K562 (cell line): Measurements from ENCODE around the gene TMEM81. TPM values are rescaled to one million over a fixed set of nuclear protein-coding genes. Genes with fewer than 3 reads are reported as not detected.

Experiments used
- ATAC-seq: fragments of 200-7000 bp; cut with Tn5 transposase; 3 replicates; pipeline ENCODE4 v1.9.1; 2020; ENCODE audit warnings: moderate library complexity
- BruUV-seq: library from RNA; stranded (reverse); fragments of 400-500 nt; replicated peaks from 2 replicates; lab custom pipeline; 2021; lab: Mats Ljungman, UMichigan
- CTCF ChIA-PET: fragments of 300-600 bp; formaldehyde crosslinking; extraction: SDS; loops from one replicate; lab custom pipeline; 2021; ENCODE audit warnings: low intra/inter-chr PET ratio; lab: Yijun Ruan, JAX
- POLR2A ChIA-PET: fragments of 300-600, 350-650 bp; sonication (Branson Sonifier 250); formaldehyde crosslinking; extraction: SDS; loops from one replicate; lab custom pipeline; 2021; ENCODE audit warnings: antibody characterized with exemption, inconsistent platforms; lab: Yijun Ruan, JAX
- DNase-seq, 4 experiments: peaks; one replicate each; pipeline versions ENCODE4 v3.0.0 to v3.0.0-alpha.2; 2011 to 2018; ENCODE audit warnings: low spot score in 3 of 4, mixed read lengths in 3 of 4; ENCODE audit errors: extremely low read depth in 1 of 4
- FAIRE-seq: peaks from 2 replicates; lab custom pipeline; 2011; peaks lifted over from hg19 to GRCh38; lab: Jason Lieb, UNC
- H2AFZ ChIP-seq: 2 replicates; pipeline ENCODE4 v1.6.0; 2011; ENCODE audit warnings: low read depth, low read length, control low read depth, inconsistent platforms
- H3K27ac ChIP-seq: fragments of 200-600 bp; 3 replicates; pipeline ENCODE4 v1.8.0; 2011; ENCODE audit warnings: low read depth, mild to moderate bottlenecking, control low read depth, inconsistent platforms, low read length, moderate library complexity, mixed read lengths; ENCODE audit errors: extremely low read depth
- H3K27me3 ChIP-seq, 2 experiments: fragments of 300-600 bp in 1 of 2; 2 replicates in 1 of 2; 3 replicates in 1 of 2; pipeline versions ENCODE4 v1.6.0 to v1.8.0; 2011; ENCODE audit warnings: inconsistent platforms in 2 of 2, low read length in 2 of 2, mild to moderate bottlenecking in 1 of 2, mixed read lengths in 1 of 2, moderate library complexity in 1 of 2; ENCODE audit not compliant: control insufficient read depth in 2 of 2, insufficient read depth in 2 of 2
- H3K36me3 ChIP-seq: fragments of 300-600 bp; 3 replicates; pipeline ENCODE4 v1.8.0; 2011; ENCODE audit warnings: mild to moderate bottlenecking, low read length, inconsistent platforms; ENCODE audit not compliant: control insufficient read depth, insufficient read depth
- H3K4me1 ChIP-seq, 2 experiments: fragments of 200-600 bp in 1 of 2; replicated peaks in 1 of 2; 2 replicates in 1 of 2; 3 replicates in 1 of 2; pipeline versions ENCODE4 v1.5.1 to v1.8.0; 2011; ENCODE audit warnings: inconsistent platforms in 2 of 2, low read length in 2 of 2, mild to moderate bottlenecking in 1 of 2, mixed read lengths in 1 of 2, moderate library complexity in 1 of 2; ENCODE audit not compliant: control insufficient read depth in 2 of 2, insufficient read depth in 2 of 2
- H3K4me2 ChIP-seq: 2 replicates; pipeline ENCODE4 v1.6.1; 2011; ENCODE audit warnings: low read length, control low read depth, inconsistent platforms, mixed read lengths; ENCODE audit not compliant: insufficient read depth
- H3K4me3 ChIP-seq: fragments of 200-600 bp; sonication (generic), shearing (Covaris generic); 2 replicates; pipeline ENCODE4 v1.5.1; 2016; ENCODE audit warnings: control low read depth, inconsistent platforms
- H3K79me2 ChIP-seq: fragments of 200-600 bp; 3 replicates; pipeline ENCODE4 v1.8.0; 2011; ENCODE audit warnings: low read length, inconsistent platforms; ENCODE audit not compliant: control insufficient read depth, insufficient read depth
- H3K9ac ChIP-seq, 2 experiments: 2 replicates each; pipeline versions ENCODE4 v1.6.0 to v1.6.1; 2011; ENCODE audit warnings: low read depth in 2 of 2, low read length in 2 of 2, control low read depth in 1 of 2, inconsistent platforms in 1 of 2, mild to moderate bottlenecking in 1 of 2, mixed read lengths in 1 of 2; ENCODE audit not compliant: insufficient read depth in 1 of 2
- H3K9me1 ChIP-seq: one replicate; pipeline ENCODE4 v1.6.0; 2011; ENCODE audit warnings: inconsistent platforms, mild to moderate bottlenecking, low read length, moderate library complexity; ENCODE audit not compliant: control insufficient read depth, insufficient read depth
- H3K9me3 ChIP-seq: replicated peaks from 2 replicates; pipeline ENCODE4 v1.5.1; 2011; ENCODE audit warnings: low read depth, low read length, inconsistent platforms; ENCODE audit not compliant: control insufficient read depth, insufficient read depth
- H4K20me1 ChIP-seq: replicated peaks from 2 replicates; pipeline ENCODE4 v1.6.1; 2011; ENCODE audit warnings: low read length, inconsistent platforms, mixed read lengths; ENCODE audit not compliant: control insufficient read depth, insufficient read depth
- CCNT2 ChIP-seq: IDR thresholded peaks from 2 replicates; pipeline ENCODE4 v1.6.1; 2011; ENCODE audit warnings: borderline replicate concordance, low read depth, mild to moderate bottlenecking, moderate library complexity, mixed read lengths, low read length; ENCODE audit not compliant: insufficient read length; ENCODE audit errors: extremely low read depth
- FOXK2 ChIP-seq, 2 experiments: fragments of 450-650 bp; IDR thresholded peaks in 1 of 2; conservative IDR thresholded peaks in 1 of 2; 2 replicates each; pipeline ENCODE4 v1.6.1; 2016; ENCODE audit warnings: low read depth in 2 of 2, mild to moderate bottlenecking in 1 of 2
- GTF2F1 ChIP-seq: IDR thresholded peaks from 2 replicates; pipeline ENCODE4 v1.6.1; 2011; ENCODE audit warnings: low read depth, low read length, improper control_type of control experiment
- ILF3 ChIP-seq: fragments of 450-650 bp; IDR thresholded peaks from 2 replicates; pipeline ENCODE4 v1.6.1; 2018; ENCODE audit warnings: antibody characterized with exemption, mild to moderate bottlenecking, moderate library complexity, borderline replicate concordance
- PTBP1 ChIP-seq: fragments of 200-400 bp; formaldehyde crosslinking; IDR thresholded peaks from 2 replicates; pipeline ENCODE4 v1.6.1; 2017; ENCODE audit warnings: low read depth, low read length
- SAFB ChIP-seq: fragments of 200-400 bp; formaldehyde crosslinking; IDR thresholded peaks from 2 replicates; pipeline ENCODE4 v1.6.1; 2017; ENCODE audit warnings: low read depth, low read length, borderline replicate concordance
- SMC3 ChIP-seq: conservative IDR thresholded peaks from 2 replicates; pipeline ENCODE4 v1.6.1; 2011; ENCODE audit warnings: low read depth, low read length, improper control_type of control experiment; ENCODE audit not compliant: insufficient read depth
- TAF15 ChIP-seq: fragments of 200-400 bp; formaldehyde crosslinking; IDR thresholded peaks from 2 replicates; pipeline ENCODE4 v1.6.1; 2017; ENCODE audit warnings: mild to moderate bottlenecking, low read depth, low read length, moderate library complexity
- U2AF1 ChIP-seq: fragments of 200-400 bp; formaldehyde crosslinking; optimal IDR thresholded peaks from 2 replicates; pipeline ENCODE3; 2017; ENCODE audit warnings: mild to moderate bottlenecking, low read depth, low read length, moderate library complexity
- ZBED1 ChIP-seq: IDR thresholded peaks from 2 replicates; pipeline ENCODE4 v1.6.1; 2014
- ZNF75A ChIP-seq: fragments of 450-650 bp; formaldehyde crosslinking; IDR thresholded peaks from 2 replicates; pipeline ENCODE4 v1.4.0; 2020; ENCODE audit warnings: mild to moderate bottlenecking
- ZNF77 ChIP-seq: fragments of 250-450 bp; sonication (Bioruptor Pico); IDR thresholded peaks from 2 replicates; pipeline ENCODE4 v1.5.0; 2020
- ZZZ3 ChIP-seq: fragments of 450-650 bp; IDR thresholded peaks from 2 replicates; pipeline ENCODE4 v1.6.1; 2016; ENCODE audit warnings: antibody characterized with exemption, mild to moderate bottlenecking, moderate library complexity
- WGBS: fragments of 100-300 bp; shearing (Covaris generic); methylation state at CpG from one replicate; pipeline ENCODE4 v1.1.6; 2016; ENCODE audit warnings: low coverage, mixed read lengths; ENCODE audit not compliant: insufficient coverage; ENCODE audit errors: missing lambda C conversion rate; 5-methylcytosine and 5-hydroxymethylcytosine counted together
- in situ Hi-C: fragments of 300-500 bp; cut with MboI; formaldehyde crosslinking; loops from 4 replicates; pipeline ENCODE4 v1.15.0; 2018; ENCODE audit warnings: inconsistent platforms, mixed read lengths
- intact Hi-C: fragments of 100-400 bp; cut with micrococcal nuclease; formaldehyde crosslinking; loops from 2 replicates; pipeline ENCODE4 v1.14.2; 2022
- polyA plus RNA-seq, 8 experiments: library from polyadenylated mRNA; depleted of rRNA in 4 of 8; stranded (reverse) in 5 of 8; unstranded in 3 of 8; fragments of >200 nt; fragmentation: Nextera tagmentation in 2 of 8; fragmentation: Illumina TruSeq in 1 of 8; extraction: Ambion mirVana in 2 of 8; extraction: Trizol in 1 of 8; gene quantifications; 2 replicates each; pipeline versions ENCODE4 v1.2.1 to v1.2.3, GENCODE V29; 2011 to 2014; ENCODE audit warnings: inconsistent platforms in 1 of 8, missing spikeins in 1 of 8
- total RNA-seq, 7 experiments: library from RNA; depleted of rRNA in 6 of 7; stranded (reverse); fragments of >200 nt in 6 of 7; fragmentation: Illumina TruSeq in 2 of 7; extraction: Trizol in 2 of 7; gene quantifications; 2 replicates each; pipeline versions ENCODE4 v1.2.1 to v1.2.3, GENCODE V29; 2011 to 2021; ENCODE audit warnings: low replicate concordance in 1 of 7
- TF ChIP-seq, protein P1 (sequence below): fragments of 250-450 bp; sonication (Bioruptor Pico); IDR thresholded peaks from 2 replicates; pipeline ENCODE4 v1.5.0; 2020; ENCODE audit warnings: mild to moderate bottlenecking
- TF ChIP-seq, protein P2 (sequence below): sonication (generic); formaldehyde crosslinking; IDR thresholded peaks from 2 replicates; pipeline ENCODE4 v1.8.1; 2023; ENCODE audit warnings: mild to moderate bottlenecking, missing genetic modification reagents

Gene TMEM81
- total and polyA plus RNA-seq, 9 of the 15 experiments (the other 6 are each of a cell fraction or from before 2014, with no cell fraction given) = 3.2 to 6.1 (median 4.4) TPM

DNA sequence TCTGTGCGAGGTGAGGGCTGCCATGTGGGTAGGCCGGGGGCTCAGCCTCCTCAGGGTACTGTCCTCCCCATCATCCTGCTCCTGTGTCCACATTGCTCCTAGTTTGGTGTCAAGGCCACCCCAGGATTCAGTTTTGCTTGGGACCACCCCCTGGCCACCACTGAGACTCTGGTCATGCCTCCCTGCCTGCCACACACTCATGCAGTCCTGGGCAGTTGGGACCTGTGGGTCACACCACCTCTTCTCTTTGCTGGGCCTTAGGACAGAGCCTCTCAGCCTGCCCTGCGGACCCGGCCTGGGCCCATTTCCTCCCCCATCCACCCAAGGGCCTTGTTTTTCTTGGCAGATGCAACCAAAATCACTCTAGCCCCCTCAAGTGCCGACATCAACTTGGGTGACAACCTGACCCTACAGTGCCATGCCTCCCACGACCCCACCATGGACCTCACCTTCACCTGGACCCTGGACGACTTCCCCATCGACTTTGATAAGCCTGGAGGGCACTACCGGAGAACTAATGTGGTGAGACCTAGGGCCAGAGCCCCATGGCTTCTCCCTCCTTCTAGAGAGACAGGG is 19.4 kb downstream of the TMEM81 start:
- 3% methylated on average over 7 of the region's 9 CpGs for WGBS
- no peak overlapping the region for H3K9ac ChIP-seq
- no peak overlapping the region for H3K4me2 ChIP-seq
- H3K9me3 ChIP-seq = no peaks in the 10 kb centered on the region
- ATAC-seq (no peak), FAIRE-seq (no peak), DNase-seq (no peak)
- no TSS peak for BruUV-seq
- no peaks in the 10 kb centered on the region for H3K9me1 ChIP-seq
- H3K36me3 ChIP-seq = no peaks in the 10 kb centered on the region
- H3K4me1 ChIP-seq = peaks cover 0 to 28% of the 10 kb centered on the region in 2 experiments; a peak in 3 of 5 replicates
- CTCF ChIA-PET = no interaction called here
- peaks cover 8% of the 10 kb centered on the region for H4K20me1 ChIP-seq
- H3K27ac ChIP-seq = no peak overlapping the region
- POLR2A ChIA-PET = no interaction called here
- no peak for TF ChIP-seq U2AF1
- no peak for TF ChIP-seq GTF2F1
- TF ChIP-seq, protein P1, sequence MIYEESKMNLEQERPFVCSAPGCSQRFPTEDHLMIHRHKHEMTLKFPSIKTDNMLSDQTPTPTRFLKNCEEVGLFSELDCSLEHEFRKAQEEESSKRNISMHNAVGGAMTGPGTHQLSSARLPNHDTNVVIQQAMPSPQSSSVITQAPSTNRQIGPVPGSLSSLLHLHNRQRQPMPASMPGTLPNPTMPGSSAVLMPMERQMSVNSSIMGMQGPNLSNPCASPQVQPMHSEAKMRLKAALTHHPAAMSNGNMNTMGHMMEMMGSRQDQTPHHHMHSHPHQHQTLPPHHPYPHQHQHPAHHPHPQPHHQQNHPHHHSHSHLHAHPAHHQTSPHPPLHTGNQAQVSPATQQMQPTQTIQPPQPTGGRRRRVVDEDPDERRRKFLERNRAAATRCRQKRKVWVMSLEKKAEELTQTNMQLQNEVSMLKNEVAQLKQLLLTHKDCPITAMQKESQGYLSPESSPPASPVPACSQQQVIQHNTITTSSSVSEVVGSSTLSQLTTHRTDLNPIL = no peak
- TF ChIP-seq FOXK2 (conservative IDR thresholded peaks at IDR 0.05 in 1 of 2, IDR thresholded peaks at IDR 0.05 in 1 of 2; ENCODE audit: low read depth in 2 of 2) = no peak
- TF ChIP-seq SMC3 = no peak
- no peak for TF ChIP-seq ILF3
- TF ChIP-seq, protein P2, sequence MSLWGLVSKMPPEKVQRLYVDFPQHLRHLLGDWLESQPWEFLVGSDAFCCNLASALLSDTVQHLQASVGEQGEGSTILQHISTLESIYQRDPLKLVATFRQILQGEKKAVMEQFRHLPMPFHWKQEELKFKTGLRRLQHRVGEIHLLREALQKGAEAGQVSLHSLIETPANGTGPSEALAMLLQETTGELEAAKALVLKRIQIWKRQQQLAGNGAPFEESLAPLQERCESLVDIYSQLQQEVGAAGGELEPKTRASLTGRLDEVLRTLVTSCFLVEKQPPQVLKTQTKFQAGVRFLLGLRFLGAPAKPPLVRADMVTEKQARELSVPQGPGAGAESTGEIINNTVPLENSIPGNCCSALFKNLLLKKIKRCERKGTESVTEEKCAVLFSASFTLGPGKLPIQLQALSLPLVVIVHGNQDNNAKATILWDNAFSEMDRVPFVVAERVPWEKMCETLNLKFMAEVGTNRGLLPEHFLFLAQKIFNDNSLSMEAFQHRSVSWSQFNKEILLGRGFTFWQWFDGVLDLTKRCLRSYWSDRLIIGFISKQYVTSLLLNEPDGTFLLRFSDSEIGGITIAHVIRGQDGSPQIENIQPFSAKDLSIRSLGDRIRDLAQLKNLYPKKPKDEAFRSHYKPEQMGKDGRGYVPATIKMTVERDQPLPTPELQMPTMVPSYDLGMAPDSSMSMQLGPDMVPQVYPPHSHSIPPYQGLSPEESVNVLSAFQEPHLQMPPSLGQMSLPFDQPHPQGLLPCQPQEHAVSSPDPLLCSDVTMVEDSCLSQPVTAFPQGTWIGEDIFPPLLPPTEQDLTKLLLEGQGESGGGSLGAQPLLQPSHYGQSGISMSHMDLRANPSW (CRISPR knock-in tag) = no peak
- TF ChIP-seq PTBP1 = no peak
- no peak for TF ChIP-seq SAFB
- no peak for TF ChIP-seq ZNF77 (CRISPR knock-in tag)
- no peak for TF ChIP-seq ZNF75A (CRISPR knock-in tag)
- no peak for TF ChIP-seq CCNT2
- no peak for TF ChIP-seq TAF15
- no peak for TF ChIP-seq ZBED1
- TF ChIP-seq ZZZ3 = no peak
- no peak overlapping the region for H3K4me3 ChIP-seq
- H2AFZ ChIP-seq = no peak overlapping the region
- no peaks in the 10 kb centered on the region for H3K79me2 ChIP-seq
- H3K27me3 ChIP-seq = peaks cover 38 to 71% of the 10 kb centered on the region in 2 experiments
- intact Hi-C loops = loop anchor here (10.0 kb wide), 1 partner anchor 260 kb away; no protein-coding TSS in a partner anchor
- in situ Hi-C loops = loop anchor here (5.0 kb wide), 1 partner anchor 88 kb away; no protein-coding TSS in a partner anchor
